ENCODE results near the gene RCN2.
"Not testable (repeated sequence)": the region's sequence is repeated elsewhere in the genome, so short reads cannot be mapped to it uniquely, and the experiment has no call there.

The RCN2 gene, protein sequence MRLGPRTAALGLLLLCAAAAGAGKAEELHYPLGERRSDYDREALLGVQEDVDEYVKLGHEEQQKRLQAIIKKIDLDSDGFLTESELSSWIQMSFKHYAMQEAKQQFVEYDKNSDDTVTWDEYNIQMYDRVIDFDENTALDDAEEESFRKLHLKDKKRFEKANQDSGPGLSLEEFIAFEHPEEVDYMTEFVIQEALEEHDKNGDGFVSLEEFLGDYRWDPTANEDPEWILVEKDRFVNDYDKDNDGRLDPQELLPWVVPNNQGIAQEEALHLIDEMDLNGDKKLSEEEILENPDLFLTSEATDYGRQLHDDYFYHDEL
- long read RNA-seq, full-length matches to known transcripts = 800 of 872 reads
- long read RNA-seq, partial matches to known transcripts = 18 of 872 reads
- long read RNA-seq, other reads (novel, unspliced or antisense) = 54 of 872 reads

DNA sequence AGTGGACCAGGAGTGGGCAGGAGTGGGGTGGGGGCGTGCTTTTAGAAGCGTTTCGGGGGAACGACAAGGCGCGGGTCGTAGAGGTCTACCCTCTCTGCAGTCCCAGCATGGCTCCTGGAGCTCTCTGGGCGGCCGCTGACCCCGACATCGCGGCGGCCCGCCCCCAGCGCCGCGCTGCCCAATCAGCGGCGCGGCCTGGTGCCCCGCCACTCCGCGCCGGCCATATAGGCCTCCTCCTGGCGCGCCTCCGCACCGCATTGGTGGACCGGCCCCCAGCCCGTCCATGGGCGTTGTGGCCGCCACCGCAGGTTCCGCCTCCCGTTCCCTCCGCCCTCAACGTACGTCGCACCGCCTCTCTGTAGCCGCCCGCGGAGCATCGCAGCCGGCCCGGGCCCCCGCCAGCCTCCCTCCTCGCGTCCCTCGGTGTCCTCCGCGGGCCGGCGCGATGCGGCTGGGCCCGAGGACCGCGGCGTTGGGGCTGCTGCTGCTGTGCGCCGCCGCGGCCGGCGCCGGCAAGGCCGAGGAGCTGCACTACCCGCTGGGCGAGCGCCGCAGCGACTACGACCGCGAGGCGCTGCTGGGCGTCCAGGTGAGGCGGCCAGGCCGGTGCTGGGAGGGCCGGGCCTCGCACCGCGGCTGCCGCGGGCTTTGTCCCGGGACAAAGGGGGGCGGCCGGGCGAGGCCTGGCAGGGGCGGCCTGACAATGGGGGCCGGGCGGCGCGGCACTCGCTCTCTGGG is at the start of gene RCN2:
Gene RCN2 (plus strand): TSS at position 353 of the 738 bp plus-strand sequence. CDS start 93 bp downstream, at position 446.
- H3K4me3 ChIP-seq (replicated peaks; ENCODE audit: insufficient read depth, low read length) = peak within 1 kb of the TSS; percentile 87
- peak within 1 kb of the TSS; percentile 64 for H3K27ac ChIP-seq (replicated peaks)
- DNase-seq (ENCODE audit: low read depth in 1 of 2, low spot score in 1 of 2) = peak; percentile 70 to 94
- TF ChIP-seq, protein P1, sequence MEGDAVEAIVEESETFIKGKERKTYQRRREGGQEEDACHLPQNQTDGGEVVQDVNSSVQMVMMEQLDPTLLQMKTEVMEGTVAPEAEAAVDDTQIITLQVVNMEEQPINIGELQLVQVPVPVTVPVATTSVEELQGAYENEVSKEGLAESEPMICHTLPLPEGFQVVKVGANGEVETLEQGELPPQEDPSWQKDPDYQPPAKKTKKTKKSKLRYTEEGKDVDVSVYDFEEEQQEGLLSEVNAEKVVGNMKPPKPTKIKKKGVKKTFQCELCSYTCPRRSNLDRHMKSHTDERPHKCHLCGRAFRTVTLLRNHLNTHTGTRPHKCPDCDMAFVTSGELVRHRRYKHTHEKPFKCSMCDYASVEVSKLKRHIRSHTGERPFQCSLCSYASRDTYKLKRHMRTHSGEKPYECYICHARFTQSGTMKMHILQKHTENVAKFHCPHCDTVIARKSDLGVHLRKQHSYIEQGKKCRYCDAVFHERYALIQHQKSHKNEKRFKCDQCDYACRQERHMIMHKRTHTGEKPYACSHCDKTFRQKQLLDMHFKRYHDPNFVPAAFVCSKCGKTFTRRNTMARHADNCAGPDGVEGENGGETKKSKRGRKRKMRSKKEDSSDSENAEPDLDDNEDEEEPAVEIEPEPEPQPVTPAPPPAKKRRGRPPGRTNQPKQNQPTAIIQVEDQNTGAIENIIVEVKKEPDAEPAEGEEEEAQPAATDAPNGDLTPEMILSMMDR (IDR thresholded peaks at IDR 0.05; ENCODE audit: insufficient read depth, low read length) = no peak
- TF ChIP-seq POLR2AphosphoS5 (IDR thresholded peaks at IDR 0.05; ENCODE audit: low read depth) = peak; percentile 58; the same call in 1 of the 2 replicates
- H3K27me3 ChIP-seq (ENCODE audit: insufficient read depth, poor library complexity, severe bottlenecking) = no peaks in the 10 kb centered on the region

DNA sequence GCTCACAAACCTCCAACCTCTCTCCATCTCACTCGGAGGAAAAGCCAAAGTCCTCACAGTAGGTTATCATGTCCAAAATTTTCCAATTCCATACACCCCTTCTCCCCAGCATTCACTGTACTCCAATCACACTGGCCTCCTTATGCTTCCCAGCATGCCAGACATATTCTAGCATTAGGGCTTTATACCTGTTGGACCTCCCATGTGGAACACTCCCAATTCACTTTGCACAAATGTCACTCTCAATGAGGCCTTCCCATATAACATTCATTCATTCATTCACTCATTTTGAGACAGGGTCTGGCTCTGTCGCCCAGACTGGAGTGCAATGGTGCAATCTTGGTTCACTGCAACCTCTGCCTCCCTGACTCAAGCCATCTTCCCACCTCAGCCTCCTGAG is 46.3 kb upstream of the RCN2 start:
- no peak overlapping the region for H3K27ac ChIP-seq (replicated peaks)
- TF ChIP-seq, protein P2, sequence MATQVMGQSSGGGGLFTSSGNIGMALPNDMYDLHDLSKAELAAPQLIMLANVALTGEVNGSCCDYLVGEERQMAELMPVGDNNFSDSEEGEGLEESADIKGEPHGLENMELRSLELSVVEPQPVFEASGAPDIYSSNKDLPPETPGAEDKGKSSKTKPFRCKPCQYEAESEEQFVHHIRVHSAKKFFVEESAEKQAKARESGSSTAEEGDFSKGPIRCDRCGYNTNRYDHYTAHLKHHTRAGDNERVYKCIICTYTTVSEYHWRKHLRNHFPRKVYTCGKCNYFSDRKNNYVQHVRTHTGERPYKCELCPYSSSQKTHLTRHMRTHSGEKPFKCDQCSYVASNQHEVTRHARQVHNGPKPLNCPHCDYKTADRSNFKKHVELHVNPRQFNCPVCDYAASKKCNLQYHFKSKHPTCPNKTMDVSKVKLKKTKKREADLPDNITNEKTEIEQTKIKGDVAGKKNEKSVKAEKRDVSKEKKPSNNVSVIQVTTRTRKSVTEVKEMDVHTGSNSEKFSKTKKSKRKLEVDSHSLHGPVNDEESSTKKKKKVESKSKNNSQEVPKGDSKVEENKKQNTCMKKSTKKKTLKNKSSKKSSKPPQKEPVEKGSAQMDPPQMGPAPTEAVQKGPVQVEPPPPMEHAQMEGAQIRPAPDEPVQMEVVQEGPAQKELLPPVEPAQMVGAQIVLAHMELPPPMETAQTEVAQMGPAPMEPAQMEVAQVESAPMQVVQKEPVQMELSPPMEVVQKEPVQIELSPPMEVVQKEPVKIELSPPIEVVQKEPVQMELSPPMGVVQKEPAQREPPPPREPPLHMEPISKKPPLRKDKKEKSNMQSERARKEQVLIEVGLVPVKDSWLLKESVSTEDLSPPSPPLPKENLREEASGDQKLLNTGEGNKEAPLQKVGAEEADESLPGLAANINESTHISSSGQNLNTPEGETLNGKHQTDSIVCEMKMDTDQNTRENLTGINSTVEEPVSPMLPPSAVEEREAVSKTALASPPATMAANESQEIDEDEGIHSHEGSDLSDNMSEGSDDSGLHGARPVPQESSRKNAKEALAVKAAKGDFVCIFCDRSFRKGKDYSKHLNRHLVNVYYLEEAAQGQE (IDR thresholded peaks at IDR 0.05; ENCODE audit: insufficient replicate concordance, low read depth) = no peak
- no peak for TF ChIP-seq SPI1 (IDR thresholded peaks at IDR 0.05; ENCODE audit: borderline replicate concordance, low read depth)
- no peak overlapping the region for H3K4me3 ChIP-seq (replicated peaks; ENCODE audit: insufficient read depth, low read length)
- no peaks in the 10 kb centered on the region for H3K27me3 ChIP-seq (ENCODE audit: insufficient read depth, poor library complexity, severe bottlenecking)
- DNase-seq (ENCODE audit: low read depth in 1 of 2, low spot score in 1 of 2) = no peak

DNA sequence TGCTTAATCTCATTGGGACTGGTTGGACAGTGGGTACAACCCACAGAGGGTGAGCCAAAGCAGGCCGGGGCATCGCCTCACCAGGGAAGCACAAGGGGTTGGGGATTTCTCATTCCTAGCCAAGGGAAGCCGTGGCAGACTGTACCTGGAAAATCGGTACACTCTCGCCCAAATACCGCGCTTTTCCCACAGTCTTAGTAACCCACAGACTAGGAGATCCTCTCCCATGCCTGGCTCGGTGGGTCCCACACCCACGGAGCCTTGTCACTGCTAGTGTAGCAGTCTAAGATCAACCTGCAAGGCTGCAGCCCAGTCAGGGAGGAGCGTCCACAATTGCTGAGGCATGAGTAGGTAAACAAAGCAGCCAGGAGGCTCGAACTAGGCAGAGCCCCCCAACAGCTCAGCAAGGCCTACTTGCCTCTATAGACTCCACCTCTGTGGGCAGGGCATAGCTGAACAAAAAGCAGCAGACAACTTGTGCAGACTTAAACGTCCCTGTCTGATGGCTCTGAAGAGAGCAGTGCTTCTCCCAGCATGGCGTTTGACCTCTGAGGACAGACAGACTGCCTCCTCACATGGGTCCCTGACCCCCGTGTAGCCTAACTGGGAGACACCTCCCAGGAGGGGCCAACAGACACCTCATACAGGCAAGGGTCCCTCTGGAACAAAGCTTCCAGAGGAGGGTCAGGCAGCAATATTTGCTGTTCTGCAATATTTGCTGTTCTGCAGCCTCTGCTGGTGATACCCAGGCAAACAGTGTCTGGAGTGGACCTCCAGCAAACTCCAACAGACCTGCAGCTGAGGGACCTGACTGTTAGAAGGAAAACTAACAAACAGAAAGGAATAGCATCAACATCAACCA is 44.0 kb upstream of the RCN2 start:
- DNase-seq (ENCODE audit: low read depth in 1 of 2, low spot score in 1 of 2); H3K27me3 ChIP-seq (ENCODE audit: insufficient read depth, poor library complexity, severe bottlenecking); H3K27ac ChIP-seq (replicated peaks); H3K4me3 ChIP-seq (replicated peaks; ENCODE audit: insufficient read depth, low read length): not testable (repeated sequence)

DNA sequence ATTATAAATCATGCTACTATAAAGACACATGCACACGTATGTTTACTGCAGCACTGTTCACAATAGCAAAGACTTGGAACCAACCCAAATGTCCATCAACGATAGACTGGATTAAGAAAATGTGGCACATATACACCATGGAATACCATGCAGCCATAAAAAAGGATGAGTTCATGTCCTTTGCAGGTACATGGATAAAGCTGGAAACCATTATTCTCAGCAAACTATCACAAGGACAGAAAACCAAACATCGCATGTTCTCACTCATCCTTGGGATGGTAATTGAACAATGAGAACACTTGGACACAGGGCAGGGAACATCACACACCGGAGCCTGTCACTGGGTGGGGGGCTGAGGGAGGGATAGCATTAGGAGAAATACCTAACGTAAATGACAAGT is 38.7 kb upstream of the RCN2 start:
- not testable (repeated sequence) for H3K27ac ChIP-seq (replicated peaks); DNase-seq (ENCODE audit: low read depth in 1 of 2, low spot score in 1 of 2); H3K4me3 ChIP-seq (replicated peaks; ENCODE audit: insufficient read depth, low read length); H3K27me3 ChIP-seq (ENCODE audit: insufficient read depth, poor library complexity, severe bottlenecking)

DNA sequence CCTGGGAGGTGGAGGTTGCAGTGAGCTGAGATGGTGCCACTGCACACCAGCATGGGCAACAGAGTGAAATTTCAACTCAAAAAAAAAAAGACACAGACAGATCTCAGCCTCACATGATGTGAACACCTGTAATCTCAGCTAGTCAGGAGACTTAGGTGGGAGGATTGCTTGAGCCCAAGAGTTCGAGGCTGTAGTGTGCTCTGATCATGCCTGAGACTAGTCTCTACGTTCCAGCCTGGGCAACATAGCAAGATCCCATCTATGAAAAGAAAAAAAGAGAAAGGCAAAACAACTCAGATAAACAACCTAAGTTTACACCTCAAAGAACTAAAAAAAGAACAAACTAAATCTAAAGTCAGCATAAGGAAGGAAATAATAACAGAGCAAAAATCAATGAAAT is 37.4 kb upstream of the RCN2 start:
- TF ChIP-seq GABPA (IDR thresholded peaks at IDR 0.05; ENCODE audit: low read depth) (no peak), SPI1 (IDR thresholded peaks at IDR 0.05; ENCODE audit: borderline replicate concordance, low read depth) (no peak), POLR2AphosphoS5 (IDR thresholded peaks at IDR 0.05; ENCODE audit: low read depth) (no peak)
- TF ChIP-seq, protein P1 (IDR thresholded peaks at IDR 0.05; ENCODE audit: insufficient read depth, low read length) = no peak
- TF ChIP-seq, protein P2 (IDR thresholded peaks at IDR 0.05; ENCODE audit: insufficient replicate concordance, low read depth) = no peak
- Histone ChIP-seq H3K4me3 (replicated peaks; ENCODE audit: insufficient read depth, low read length) (no peak overlapping the region), H3K27me3 (ENCODE audit: insufficient read depth, poor library complexity, severe bottlenecking) (no peaks in the 10 kb centered on the region), H3K27ac (replicated peaks) (no peak overlapping the region)
- DNase-seq (ENCODE audit: low read depth in 1 of 2, low spot score in 1 of 2) = no peak

Data from HL-60 (cell line).